HG03378 (cell line): ENCODE data around the gene NCOA5.

Experiments used
- ATAC-seq: cut with Tn5 transposase; IDR thresholded peaks from one replicate; pipeline ENCODE4 v1.9.1; 2021; ENCODE audit warnings: mild to moderate bottlenecking, moderate library complexity; ENCODE audit not compliant: unreplicated experiment

NCOA5 gene

DNA sequence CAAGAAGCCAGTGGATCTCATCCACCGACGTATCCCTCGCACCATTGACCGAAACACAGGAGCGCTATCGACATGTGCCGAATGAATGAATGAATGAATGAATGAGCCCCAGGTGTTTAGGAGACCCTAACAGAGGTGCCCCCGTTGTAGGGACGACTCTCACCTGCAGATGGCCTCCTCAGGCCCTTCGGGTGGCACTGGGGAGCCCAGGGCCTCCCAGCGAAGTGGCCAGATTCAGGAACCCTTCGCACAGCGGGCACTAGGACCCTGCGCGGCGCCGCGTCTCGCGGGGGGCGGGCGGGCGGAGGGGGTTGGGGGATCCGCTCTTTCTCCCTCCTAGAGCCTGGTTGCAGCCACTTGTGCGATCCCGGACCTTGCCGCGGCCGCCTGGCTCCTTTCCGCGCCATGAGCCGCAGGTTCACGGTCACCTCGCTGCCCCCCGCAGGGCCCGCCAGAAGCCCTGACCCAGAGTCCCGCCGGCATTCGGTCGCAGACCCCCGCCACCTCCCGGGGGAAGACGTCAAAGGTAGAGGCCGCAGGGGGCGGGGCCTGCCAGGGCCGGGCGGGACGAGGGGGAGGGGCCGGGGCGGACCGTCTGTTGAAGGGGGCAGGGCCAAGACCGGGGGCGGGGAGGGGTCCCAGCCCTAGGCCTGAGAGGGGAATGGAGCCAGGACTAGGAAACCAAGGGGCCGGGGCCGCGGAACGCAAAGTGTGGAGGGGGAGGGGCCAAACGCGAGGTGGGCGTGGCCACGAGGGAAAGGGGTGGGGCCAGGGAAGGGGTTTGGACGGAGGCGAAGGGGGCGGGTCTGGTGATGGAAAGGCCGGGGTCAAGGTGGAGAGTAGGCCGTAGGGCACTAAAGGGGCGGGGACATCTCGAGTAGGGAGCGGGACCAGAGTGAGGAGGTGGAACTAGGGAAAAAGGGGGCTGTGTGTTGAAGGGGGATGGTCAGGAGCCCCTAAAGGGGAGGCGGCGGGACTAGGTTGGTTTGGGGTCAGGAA is 68.1 kb downstream of the NCOA5 start:
- ATAC-seq = no peak

DNA sequence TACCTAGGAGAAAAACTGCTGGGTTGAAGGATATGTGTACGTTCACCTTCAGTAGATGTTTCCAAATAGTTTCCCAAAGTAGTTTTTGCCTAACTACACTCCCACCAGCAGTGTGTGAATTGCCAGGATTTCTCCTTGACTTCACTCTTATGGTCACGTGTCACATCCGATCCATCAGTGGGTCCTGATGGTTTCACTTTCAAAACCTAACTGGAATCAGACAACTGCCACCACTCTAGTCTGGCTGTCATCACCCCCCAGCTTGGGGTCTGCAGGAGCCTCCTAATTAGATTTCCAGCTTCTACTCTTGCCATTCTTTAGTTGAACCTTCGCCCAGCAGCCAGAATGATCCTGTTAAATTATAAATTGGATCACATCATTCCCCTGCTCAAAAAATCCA is 69.2 kb downstream of the NCOA5 start:
- ATAC-seq = no peak

GRCh38 chr20:46018611-46019010 is 71.2 kb downstream of the NCOA5 start:
- ATAC-seq = no peak

- no peak for ATAC-seq
These were observed 71.7 kb downstream of the NCOA5 start for GRCh38 chr20:46018112-46018511.

- no peak for ATAC-seq
These were observed 72.5 kb downstream of the NCOA5 start for GRCh38 chr20:46017272-46017671.

DNA sequence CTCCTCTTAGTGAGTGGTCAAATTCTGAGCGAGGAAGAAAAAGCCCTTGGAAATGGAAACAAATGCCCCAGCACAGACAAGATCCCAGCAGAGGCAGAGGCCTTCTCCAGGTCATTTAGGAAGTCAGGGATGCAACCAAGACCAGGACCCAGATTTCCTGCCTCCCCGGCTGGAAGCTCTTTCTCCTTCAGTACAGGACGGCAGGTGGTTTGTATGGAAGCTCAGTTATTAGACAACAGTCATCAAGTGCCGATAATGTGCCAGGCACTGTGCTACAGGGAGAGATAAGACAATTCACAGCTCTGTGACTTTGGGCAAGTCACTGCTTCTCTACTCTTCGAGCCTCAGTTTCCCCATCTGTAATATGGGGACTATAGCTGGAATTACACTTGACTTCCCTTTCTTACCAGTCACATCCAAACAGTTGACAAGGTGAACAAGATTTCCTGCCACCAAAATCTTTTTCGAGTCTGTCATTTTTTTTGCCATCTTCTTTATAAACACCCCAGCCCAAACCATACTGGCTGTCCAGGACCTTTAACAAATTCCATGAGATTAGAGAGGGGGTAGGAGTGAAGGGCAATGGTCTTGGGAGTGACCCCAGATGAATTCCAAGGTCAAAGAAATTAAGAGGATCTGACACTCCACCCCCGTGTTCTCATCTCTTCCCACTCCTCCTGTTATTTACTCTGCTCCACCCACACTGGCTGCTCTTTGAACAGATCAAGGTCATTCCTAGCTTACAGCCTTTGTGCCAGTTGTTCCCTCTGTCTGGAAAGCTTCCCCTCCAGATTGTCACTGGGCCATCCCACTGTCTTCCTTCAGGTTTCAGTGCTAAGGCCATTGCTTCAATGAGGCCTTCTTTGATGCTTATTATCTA is 75.0 kb downstream of the NCOA5 start:
- ATAC-seq = no peak

DNA sequence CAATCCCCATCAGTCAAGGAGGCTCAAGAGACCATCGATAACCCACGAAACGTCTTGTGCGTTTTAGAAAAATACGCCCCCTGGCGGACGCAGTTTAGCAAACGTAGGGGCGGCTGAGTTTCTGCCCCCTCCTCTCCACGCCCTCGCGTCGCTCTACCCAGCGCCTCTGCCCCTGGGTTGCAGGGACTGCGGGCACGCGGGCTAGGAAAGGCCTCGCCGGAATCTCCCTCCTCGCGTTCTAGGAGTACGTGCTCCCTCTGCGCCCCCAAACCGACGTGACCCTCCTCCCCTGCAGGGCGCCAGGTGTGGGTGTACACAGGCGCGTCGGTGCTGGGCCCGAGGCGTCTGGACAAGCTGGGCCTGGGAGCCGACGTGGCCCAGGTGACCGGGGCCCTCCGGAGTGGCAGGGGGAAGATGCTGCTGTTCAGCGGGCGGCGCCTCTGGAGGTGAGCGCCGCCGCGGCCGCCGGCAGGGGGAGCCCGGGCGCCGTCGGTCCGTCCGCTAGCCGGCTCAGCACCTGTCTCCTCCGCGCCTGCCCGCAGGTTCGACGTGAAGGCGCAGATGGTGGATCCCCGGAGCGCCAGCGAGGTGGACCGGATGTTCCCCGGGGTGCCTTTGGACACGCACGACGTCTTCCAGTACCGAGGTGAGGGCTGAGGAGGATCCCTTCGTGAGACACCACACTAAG is 75.8 kb downstream of the NCOA5 start:
- no peak for ATAC-seq

DNA sequence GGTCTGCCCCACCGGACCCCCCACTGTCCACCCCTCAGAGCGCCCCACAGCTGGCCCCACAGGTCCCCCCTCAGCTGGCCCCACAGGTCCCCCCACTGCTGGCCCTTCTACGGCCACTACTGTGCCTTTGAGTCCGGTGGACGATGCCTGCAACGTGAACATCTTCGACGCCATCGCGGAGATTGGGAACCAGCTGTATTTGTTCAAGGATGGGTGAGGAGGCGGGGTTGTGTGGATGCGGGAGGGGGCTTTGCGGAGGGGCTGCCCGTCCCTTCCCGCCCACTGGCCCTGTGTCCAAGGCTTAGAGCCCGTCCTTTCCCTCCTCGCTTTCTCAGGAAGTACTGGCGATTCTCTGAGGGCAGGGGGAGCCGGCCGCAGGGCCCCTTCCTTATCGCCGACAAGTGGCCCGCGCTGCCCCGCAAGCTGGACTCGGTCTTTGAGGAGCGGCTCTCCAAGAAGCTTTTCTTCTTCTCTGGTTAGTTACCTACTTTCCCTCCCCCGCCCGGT is 76.4 kb downstream of the NCOA5 start:
- no peak for ATAC-seq

GRCh38 chr20:46012921-46013320 is 76.8 kb downstream of the NCOA5 start:
- ATAC-seq = no peak

DNA sequence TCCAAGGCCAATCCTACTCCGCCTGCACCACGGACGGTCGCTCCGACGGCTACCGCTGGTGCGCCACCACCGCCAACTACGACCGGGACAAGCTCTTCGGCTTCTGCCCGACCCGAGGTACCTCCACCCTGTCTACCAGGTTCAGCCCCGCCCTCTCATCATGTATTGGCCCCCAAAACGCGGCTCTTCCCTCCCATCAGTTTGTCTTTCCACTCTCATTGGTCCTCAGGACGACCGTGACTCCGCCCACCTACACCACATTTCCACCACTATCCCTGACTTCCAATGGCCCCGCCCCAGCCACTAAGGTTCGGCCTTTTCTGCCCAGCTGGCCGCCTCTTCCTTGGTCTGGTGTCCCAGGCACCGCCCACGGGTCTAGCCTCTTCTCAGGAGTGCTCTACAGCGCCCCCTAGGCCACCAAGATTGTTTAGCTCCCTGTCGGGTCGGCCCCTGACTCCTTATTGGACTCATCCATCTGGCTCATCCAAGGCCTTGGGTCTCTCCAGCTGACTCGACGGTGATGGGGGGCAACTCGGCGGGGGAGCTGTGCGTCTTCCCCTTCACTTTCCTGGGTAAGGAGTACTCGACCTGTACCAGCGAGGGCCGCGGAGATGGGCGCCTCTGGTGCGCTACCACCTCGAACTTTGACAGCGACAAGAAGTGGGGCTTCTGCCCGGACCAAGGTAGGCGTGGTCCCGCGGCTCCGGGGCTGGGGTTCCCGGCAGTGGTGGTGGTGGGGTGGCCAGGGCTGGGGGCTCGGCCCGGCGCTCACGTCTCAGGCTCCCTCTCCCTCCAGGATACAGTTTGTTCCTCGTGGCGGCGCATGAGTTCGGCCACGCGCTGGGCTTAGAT is 77.9 kb downstream of the NCOA5 start:
- ATAC-seq = no peak
